GM18508 (cell line): ENCODE data around the gene ARR3.
"Not testable (repeated sequence)": the region's sequence is repeated elsewhere in the genome, so short reads cannot be mapped to it uniquely, and the experiment has no call there.

Source experiments
- ATAC-seq: cut with Tn5 transposase; IDR thresholded peaks from one replicate; pipeline ENCODE4 v1.9.1; 2021; ENCODE audit warnings: moderate number of reproducible peaks; ENCODE audit not compliant: insufficient read depth, unreplicated experiment

ARR3 gene

DNA sequence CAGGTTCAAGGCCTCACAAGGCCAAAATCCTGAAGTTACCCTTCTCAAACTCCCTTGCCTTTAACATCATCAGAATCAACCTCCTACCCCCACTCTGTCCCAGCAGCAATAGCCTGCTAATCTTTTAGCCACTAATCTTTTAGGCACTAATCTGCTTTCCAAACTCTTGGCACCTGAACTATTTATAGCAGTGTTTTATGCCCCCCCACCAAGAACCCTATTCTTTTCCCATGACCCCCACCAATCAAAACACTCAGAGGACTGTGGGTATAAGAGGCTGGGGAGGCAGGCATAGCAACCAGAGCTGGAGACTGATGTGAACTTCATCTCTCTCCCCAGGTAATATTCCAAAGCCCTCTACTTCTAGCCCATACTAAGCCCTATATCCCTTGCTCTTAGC lies at the start of gene ARR3:
ARR3 (plus strand) TSS at position 301 of the 400 bp plus-strand sequence. CDS start 1,052 bp downstream, outside the sequence.
- ATAC-seq = no peak

DNA sequence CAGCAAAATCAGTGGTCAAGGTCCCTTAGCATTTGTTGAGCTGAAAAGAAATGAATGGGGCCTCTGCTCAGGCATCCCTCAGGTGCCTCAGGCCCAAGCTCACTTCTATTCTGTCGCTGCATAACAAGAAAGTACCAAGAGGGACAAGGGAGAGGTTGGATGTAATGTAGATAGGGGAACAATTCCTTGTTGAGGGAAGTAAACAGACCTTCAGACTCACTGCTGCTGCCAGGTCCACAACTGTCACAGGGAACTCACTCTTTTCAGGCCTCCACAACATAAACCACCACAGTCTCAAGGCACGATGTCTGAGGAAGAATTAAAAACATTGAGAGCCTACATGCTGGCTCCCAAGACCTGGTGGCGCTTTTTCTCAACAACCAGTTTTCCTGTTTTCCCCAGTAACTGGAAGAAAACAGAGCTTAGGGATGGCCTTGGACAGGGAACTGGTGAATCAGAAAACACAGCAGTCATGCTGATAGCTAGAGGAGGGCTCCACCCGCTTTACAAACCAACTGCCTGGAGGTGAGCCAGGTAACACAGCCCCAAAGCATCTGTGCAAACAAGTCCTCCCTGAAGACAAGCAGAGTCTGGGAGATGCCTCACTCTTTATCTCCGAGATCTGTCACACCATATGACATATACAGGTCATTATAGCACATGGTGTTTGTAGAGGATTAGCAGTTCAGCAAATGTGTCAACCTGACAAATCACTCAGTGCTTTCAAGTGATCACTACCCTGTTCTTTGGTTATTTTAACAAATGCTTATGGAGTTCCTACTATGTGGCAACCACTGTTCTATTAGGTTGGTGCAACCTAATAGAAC lies 48.0 kb upstream of the ARR3 start:
- no peak for ATAC-seq

DNA sequence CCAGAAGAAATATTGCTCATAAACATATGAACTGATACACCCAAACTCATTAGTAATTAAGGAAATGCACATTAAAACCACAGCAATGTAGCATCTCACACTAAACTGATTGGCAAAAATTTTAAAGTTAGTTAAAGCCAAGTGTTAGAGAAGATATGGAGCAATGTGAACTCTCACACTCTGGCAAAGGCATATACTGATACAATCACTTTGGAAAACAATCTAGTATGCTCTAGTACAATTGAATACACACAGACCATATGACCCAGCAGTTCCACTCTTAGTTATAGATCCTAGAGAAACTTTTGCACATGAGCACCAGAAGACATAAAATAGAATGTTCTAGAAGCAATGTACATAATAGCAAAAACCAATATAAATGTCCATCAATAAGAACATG lies 42.1 kb upstream of the ARR3 start:
- no peak for ATAC-seq

DNA sequence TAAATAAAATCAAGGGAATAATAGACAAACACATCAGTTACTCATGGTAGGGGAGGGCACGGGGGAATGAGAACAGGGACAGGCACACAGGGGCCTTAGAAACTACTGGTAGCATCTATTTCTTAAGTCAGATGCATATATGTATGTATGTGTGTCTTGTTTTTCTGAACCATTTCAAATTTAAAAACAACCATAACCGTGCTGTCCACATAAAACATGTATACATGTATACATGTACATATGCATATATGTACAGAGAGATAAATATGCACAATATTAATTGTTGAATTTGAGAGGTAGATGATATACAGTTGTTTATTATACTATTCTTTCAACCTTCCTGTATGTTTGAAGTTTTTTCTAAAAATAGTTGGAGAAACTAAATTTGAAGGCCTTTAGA lies 41.4 kb upstream of the ARR3 start:
- ATAC-seq = no peak

DNA sequence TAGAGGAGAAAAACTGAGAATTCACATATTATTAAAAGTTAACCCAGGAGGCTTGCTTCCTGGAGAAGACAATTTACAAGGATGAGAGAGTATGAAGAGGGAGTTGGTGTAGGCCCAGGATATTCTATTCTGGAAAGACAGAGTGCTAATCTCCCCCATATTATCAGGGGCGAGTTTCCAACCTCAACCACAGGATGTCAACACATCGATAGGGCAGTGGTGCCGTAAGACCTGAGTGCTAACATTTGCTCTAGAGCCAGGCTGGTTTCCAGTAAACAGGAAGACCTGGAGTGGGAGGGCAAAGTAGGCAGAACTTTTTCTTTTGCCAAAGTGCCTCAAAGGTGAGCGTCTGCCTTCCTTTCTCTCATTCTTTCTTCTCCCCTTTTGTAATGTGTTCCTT lies 36.5 kb upstream of the ARR3 start:
- no peak for ATAC-seq

DNA sequence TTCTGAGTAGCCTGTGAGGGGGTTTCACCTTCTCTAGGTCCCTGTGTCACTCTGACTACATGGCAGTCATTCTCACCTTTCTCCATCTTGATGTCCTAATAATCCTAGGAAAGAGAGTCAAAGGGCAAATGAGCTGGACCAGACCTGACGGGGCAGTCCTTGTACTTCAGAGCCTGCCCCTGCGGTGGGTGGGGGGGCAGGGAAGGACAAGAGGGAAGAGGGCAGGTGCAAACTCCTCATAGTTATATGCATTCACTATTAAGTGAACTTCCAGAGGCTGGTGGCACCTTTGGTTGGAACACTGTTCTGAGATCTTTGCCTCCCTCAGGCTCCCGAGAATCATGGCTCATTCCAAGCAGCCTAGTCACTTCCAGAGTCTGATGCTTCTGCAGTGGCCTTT lies 33.8 kb upstream of the ARR3 start, which contains the start of gene AWAT1:
AWAT1 (plus strand) TSS at position 301 of the 400 bp plus-strand sequence; CDS start at position 342, 41 bp downstream.
- no peak for ATAC-seq

DNA sequence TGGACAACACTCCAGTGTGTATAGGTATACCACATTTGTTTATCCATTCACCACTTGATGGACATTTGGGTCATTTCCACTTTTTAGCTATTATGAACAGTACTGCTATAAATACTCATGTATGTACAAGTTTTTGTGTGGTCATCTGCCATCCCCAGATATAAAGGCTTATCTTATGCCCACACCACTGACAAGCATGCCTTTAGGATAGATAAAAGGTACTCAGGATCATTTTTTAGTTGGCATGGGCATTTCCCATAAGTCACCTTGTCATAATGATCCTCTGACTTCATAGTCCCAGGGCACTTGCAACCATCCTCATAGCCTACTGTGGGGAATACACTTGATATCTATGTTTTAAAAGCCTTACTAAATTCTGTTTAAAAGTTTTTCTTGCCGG lies 27.4 kb upstream of the ARR3 start:
- no peak for ATAC-seq

DNA sequence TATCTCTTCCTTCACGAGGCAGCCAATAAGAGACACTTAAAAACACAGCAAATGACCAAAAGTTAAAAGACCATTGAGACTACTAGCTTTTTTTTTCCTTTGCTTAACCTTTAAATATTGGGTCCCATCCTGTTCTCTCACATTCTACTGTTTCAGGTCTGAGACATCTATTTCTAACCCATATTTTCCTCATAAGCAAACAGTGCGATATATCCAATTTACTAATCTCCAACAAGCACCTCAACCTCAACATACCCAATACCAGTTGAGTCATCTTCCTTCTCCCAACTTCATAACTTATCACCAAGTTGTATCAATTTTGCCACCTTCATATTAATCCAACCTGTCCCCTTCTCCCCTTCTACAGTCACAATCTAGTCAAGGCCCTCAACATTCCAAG lies 26.6 kb upstream of the ARR3 start:
- no peak for ATAC-seq

DNA sequence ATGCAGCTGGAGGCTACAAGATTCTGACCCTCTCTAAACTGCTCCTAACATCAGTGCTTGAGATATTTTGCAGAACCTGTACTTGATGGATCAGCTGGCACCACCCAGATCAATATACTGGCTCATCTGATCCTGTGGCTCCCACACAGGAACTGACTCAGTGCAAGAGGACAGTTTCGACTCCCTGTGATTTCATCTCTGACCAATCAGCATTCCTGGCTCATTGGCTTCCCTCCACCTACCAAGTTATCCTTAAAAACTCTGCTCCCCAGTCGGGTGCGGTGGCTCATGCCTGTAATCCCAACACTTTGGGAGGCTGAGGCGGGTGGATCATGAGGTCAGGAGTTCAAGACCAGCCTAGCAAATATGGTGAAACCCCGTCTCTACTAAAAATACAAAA lies 24.5 kb upstream of the ARR3 start:
- ATAC-seq = not testable (repeated sequence)

DNA sequence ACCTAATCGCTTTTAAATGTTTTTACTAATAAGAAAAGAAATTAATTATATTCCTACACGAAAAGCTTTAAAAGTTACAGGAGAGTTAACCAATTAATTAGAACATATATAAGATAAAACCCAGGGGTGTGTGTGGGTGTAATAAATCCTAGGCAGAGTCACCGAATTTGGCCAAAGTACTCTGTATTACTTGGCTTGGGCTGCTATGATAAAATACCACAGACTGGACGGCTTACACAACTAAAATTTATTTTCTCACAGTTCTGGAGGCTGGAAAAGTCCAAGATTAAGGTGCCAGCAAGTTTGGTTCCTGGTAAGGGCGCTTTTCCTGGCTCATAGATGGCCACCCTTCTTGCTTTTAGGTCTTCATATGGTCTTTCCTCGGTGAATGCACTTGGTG lies 23.3 kb upstream of the ARR3 start:
- no peak for ATAC-seq

DNA sequence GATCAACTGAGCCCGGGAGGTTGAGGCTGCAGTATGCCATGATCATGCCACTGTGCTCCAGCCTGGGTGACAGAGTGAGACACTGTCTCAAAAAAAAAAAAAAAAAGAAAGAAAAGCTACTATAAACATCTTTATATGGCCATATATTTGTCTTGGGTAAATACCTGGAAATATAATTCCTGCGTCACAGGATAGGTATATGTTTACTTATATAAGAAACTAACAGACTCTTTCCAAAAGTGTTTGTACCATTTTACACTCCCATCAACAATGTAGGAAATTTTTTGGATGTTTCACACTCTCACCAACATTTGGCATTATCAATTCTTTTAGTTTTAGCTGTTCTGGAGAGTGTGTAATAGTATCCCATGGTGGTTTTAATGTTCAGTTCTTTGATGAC lies 20.9 kb upstream of the ARR3 start:
- ATAC-seq = no peak

DNA sequence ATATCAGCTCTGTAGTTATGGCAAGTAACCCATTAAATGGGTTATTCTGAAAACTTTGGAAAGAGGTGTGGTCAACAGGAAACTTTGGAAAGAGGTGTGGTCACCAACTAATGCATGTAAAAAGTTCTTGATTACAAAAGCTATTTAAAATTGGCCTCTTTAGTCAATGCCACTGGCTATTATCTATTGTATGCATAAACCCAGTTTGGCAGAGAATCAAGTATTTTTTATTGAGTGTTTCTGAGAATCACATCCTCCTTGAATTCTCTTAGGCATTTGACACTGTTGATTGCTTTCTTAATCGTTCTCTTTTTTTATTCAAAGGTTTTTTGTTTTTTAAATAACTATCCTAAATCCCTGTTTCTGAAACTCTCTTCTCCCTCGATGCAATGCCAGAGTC lies 15.6 kb upstream of the ARR3 start:
- no peak for ATAC-seq

DNA sequence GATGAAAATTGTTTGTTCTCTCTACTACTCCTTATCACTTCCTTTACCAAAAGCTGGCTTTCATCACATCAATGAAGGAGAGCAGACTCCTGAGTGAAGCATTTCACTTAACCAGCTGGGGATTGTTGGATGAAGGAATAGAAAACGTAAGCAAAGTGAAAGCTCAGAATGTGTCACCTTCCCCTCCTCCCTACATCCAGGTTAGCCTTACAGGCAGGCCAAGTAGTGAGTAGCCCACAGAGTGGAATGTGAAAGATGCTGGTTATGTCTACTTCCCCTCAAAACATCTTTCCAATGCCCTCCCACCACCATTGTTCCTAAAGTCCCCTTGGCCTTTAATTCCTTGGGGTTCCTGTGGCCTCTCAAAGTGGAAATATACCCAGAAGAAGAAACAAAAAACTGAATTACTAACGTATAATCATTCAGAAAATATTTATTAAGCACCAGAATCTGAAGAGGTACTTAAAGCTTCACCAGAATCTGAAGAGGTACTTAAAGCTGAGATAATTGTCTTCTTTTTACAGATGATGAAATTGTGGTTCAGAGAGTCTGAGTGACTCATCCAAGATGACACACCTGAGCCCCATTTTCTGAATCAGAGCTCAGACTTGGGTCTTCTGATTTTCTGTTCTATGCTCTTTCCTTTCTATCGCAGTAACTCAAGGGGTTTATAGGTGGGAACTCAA lies 14.6 kb upstream of the ARR3 start:
- ATAC-seq = no peak

DNA sequence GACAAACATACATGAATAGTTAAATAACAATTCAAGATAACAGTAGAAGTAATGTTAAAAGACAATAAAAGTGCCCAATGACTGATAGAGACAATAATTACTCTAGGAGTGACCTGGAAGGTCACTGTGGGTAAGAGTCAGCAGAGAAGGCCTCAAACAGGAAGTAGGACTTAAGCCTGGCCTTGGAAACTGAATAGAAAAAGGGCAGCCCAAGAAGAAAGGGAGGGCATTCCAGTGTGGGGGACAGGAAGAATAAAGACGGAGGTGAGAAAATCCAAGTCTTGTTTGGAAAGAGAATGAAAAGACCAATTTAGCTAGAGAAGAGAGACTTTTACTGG lies 14.1 kb upstream of the ARR3 start:
- no peak for ATAC-seq

DNA sequence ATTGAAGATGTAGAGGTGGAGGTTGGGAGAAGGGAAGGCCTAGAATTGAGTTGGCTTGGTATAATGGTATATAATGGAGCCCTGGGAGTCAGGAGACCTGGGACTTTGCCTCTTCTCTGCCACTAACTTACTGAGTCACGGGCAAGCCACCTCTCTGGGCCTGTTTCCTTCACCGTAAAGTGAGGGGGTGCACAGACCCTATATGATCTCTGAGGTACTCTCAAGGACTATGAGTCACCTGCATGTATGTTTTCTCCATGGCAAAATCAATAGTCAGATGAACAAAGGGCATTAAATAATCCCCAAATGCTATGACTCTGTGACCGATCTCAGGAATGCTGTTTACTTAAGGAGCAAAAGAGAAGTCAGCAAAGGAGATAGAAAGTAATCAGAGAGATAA lies 13.2 kb upstream of the ARR3 start:
- ATAC-seq = no peak

DNA sequence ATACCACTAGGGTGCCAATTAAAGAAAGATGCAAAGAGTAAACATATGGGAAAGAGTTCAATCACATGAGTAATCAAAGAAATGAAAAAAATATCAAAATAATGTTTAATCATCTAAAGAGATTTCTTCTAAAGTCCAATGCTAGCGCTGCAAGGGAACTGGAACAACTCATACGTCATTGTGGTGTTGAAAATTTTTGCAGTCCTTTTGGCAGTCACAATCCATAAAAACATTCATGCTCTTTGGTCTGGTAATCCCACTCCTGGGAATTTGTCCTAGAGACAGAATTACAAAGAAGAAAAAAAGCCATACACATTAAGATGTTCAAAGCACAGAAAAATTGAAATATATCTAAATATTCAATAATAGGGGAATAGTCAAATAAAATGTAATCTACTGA lies 12.7 kb upstream of the ARR3 start:
- no peak for ATAC-seq

DNA sequence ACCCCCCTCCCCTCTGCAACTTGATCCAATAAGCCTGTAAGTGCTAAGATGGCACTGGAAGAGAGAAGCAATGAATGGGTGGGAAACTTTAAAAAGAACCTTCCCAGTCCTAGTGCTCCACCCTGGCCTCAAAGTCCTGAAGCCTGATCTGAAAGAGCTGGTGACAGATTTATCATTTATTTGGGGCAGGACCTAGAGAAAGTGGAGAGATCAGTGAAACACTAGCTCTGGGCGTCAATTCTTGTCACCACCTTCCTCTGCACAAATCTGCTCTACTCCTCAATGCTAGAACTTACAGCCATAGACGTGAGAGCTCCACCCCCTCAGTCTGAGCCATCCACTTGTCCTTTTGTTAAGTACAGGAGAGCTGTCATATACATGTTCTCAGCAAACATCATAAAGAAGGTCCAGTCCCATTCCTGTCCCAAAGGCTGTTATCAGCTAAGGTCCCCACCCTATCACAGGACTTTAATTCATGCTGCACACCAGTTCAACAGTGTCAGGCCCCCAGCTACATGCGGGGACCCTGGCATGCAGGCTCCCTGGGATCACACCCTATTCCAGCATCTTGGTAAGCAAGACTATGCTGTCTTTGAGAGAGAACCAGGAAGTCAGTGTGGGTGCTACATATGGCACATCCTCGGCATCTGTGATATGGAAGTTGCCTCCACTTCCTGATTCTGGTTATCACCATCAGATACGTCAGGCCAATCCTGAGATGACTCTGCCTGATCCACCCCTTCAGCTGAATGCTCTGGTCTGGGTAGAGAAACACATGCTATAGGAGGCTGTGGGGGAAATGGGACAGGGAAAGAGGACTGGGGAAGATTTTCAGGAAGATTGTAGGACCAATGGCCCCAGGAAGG lies 10.5 kb upstream of the ARR3 start:
- no peak for ATAC-seq

DNA sequence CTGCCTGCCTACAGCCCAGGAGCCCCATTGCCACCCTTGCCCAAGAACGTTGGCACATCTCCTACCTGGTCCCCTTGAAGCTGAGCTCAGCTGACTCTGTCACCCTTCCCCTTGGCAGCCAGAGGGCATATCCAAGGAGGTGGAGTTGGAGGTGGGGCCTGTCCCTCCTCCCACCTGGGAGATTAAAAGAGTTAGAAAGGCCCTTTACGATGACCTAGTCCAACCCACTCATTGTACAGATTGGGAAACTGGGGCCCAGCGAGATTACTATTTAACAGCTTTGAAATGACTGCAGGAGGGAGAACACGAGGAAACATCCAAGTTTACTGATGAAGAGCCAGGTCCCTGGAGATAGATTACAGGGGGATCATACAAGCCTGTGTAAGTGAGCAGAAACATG lies 8.0 kb upstream of the ARR3 start, which contains the start of gene P2RY4:
P2RY4 (minus strand) TSS at position 101 of the 400 bp plus-strand sequence. CDS start 580 bp downstream, outside the sequence.
- no peak for ATAC-seq

DNA sequence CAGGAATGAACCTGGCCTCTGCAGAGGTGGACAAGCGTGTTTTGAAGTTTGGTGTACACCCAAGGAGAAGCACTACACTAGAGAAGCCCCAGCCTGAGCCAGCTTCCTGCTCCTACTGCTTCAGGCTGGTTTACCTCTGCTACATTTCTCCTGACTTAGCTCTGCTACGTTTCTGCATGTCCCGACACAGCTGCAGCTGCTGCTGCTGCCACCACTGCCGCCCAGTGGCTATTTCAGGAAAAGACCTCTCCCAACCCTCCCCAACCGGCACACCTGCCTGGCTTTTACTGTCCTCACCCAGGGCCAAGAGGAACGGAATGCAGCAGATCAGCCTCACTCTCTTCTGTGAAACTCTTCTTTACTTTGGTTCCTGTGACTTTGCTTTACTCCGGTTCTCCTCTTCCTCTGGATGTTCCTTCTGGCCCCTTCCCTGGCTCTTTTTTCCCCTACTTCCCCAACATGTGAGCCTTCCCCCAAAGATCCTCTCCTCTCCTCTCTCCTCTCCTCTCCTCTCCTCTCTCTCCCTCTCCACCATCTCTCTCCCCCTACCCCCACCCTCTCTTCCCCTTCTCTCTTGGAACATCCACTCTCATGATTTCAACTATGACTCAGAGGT lies 5.1 kb upstream of the ARR3 start:
- ATAC-seq = no peak

DNA sequence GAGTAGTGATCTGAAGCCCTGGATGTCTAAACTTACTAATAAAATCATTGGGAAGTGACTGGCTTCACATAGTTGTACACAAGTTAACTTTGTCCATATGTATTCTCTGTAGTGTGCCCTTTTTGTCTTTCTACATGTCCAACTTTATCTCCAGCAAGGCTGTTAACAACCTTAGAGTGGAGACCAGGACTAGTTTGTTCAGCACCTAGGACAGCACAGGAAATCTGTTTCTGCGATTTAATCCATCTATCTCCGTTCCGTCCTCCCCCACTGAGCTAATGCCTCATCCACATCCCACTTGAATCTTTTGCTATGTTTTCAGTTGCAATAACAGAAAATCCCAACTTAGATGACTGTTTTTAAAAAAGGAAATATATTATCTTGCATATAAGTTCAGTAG lies 3.4 kb upstream of the ARR3 start:
- no peak for ATAC-seq
